Measurements from ENCODE around the gene AP3M1.

DNA sequence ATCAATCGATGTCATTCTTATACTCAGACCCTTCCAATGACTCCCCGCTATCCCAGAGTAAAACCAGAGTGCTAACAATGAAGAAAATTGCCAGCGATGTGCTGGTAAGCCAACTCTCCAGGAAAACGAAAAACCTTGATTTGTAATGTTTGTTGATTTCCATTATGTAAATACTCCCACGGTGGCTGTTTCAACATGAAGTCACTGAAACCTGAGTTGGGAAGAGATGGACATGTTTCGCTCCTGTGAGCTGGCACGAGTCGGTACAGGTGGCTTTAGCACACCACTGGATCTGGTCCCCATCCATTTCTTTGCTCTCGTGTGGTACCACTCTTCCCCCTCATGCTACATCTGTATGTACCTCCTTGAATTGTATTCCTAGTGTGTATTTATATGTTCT, 52.9 kb downstream of the AP3M1 start:
- no peak for TF ChIP-seq ZNF274 (IDR thresholded peaks at IDR 0.05; ENCODE audit: low read depth, low read length)
- no peak for TF ChIP-seq YY1 (IDR thresholded peaks at IDR 0.05; ENCODE audit: insufficient read depth, insufficient read length)

Data from NT2/D1 (cell line).